HEK293 (cell line): ENCODE results near the gene SLITRK5.

ENCODE experiments used
- ATF2 ChIP-seq: fragments of 450-650 bp; formaldehyde crosslinking; IDR thresholded peaks from 2 replicates; pipeline ENCODE4 v1.5.1; 2016; ENCODE audit warnings: missing biosample characterization, missing genetic modification characterization, low read depth
- BCL6B ChIP-seq: fragments of 450-650 bp; formaldehyde crosslinking; IDR thresholded peaks from 2 replicates; pipeline ENCODE4 v1.5.1; 2017; ENCODE audit warnings: missing biosample characterization, missing genetic modification characterization
- GLIS2 ChIP-seq: fragments of 450-650 bp; formaldehyde crosslinking; IDR thresholded peaks from 2 replicates; pipeline ENCODE4 v1.5.1; 2016; ENCODE audit warnings: missing biosample characterization, missing genetic modification characterization
- IKZF3 ChIP-seq: fragments of 450-650 bp; IDR thresholded peaks from 2 replicates; pipeline ENCODE4 v1.5.0; 2018; ENCODE audit warnings: missing biosample characterization, mild to moderate bottlenecking, missing genetic modification characterization, moderate library complexity
- KLF9 ChIP-seq: fragments of 450-650 bp; formaldehyde crosslinking; IDR thresholded peaks from 2 replicates; pipeline ENCODE4 v1.5.1; 2016; ENCODE audit warnings: missing biosample characterization, missing genetic modification characterization, low read depth
- MEIS1 ChIP-seq: sonication (generic); formaldehyde crosslinking; IDR thresholded peaks from 2 replicates; pipeline ENCODE4 v1.8.1; 2022; ENCODE audit warnings: missing genetic modification reagents, mild to moderate bottlenecking, borderline replicate concordance
- SCRT1 ChIP-seq: fragments of 450-650 bp; formaldehyde crosslinking; IDR thresholded peaks from 2 replicates; pipeline ENCODE4 v1.5.1; 2016; ENCODE audit warnings: missing biosample characterization, missing genetic modification characterization, borderline replicate concordance
- SP2 ChIP-seq: fragments of 450-650 bp; formaldehyde crosslinking; IDR thresholded peaks from 2 replicates; pipeline ENCODE4 v1.5.1; 2016; ENCODE audit warnings: missing biosample characterization, missing genetic modification characterization
- TCF7L2 ChIP-seq: IDR thresholded peaks from 2 replicates; pipeline ENCODE4 v1.6.1; 2011; ENCODE audit warnings: low read depth, mild to moderate bottlenecking, inconsistent platforms, low read length, moderate library complexity, borderline replicate concordance
- TRIM28 ChIP-seq: IDR thresholded peaks from 2 replicates; pipeline ENCODE4 v1.6.1; 2011; ENCODE audit warnings: low read length, control low read depth, borderline replicate concordance
- TSHZ1 ChIP-seq: fragments of 450-650 bp; formaldehyde crosslinking; IDR thresholded peaks from 2 replicates; pipeline ENCODE4 v1.5.1; 2016; ENCODE audit warnings: missing biosample characterization, missing genetic modification characterization, borderline replicate concordance
- ZBTB10 ChIP-seq: fragments of 450-650 bp; formaldehyde crosslinking; IDR thresholded peaks from 2 replicates; pipeline ENCODE4 v1.5.1; 2016; ENCODE audit warnings: missing biosample characterization, missing genetic modification characterization
- ZBTB21 ChIP-seq: fragments of 450-650 bp; formaldehyde crosslinking; IDR thresholded peaks from 2 replicates; pipeline ENCODE4 v1.5.1; 2017; ENCODE audit warnings: missing biosample characterization, missing genetic modification characterization
- ZEB2 ChIP-seq: fragments of 450-650 bp; formaldehyde crosslinking; IDR thresholded peaks from 2 replicates; pipeline ENCODE4 v1.5.1; 2016; ENCODE audit warnings: missing biosample characterization, missing genetic modification characterization
- ZNF133 ChIP-seq: fragments of 450-650 bp; formaldehyde crosslinking; IDR thresholded peaks from 2 replicates; pipeline ENCODE4 v1.5.1; 2016; ENCODE audit warnings: missing biosample characterization, missing genetic modification characterization
- ZNF146 ChIP-seq: fragments of 450-650 bp; formaldehyde crosslinking; IDR thresholded peaks from 2 replicates; pipeline ENCODE4 v1.5.1; 2016; ENCODE audit warnings: missing biosample characterization, missing genetic modification characterization
- ZNF157 ChIP-seq: fragments of 450-650 bp; formaldehyde crosslinking; IDR thresholded peaks from 2 replicates; pipeline ENCODE4 v1.5.1; 2016; ENCODE audit warnings: missing biosample characterization, missing genetic modification characterization
- ZNF184 ChIP-seq: fragments of 450-650 bp; IDR thresholded peaks from 2 replicates; pipeline ENCODE4 v1.5.1; 2018; ENCODE audit warnings: missing biosample characterization, mild to moderate bottlenecking, missing genetic modification characterization
- ZNF26 ChIP-seq: fragments of 450-650 bp; formaldehyde crosslinking; IDR thresholded peaks from 2 replicates; pipeline ENCODE4 v1.5.1; 2016; ENCODE audit warnings: missing biosample characterization, missing genetic modification characterization
- ZNF292 ChIP-seq: fragments of 450-650 bp; formaldehyde crosslinking; IDR thresholded peaks from 2 replicates; pipeline ENCODE4 v1.5.1; 2016; ENCODE audit warnings: low read depth, missing biosample characterization, missing genetic modification characterization, borderline replicate concordance
- ZNF394 ChIP-seq: fragments of 450-650 bp; formaldehyde crosslinking; IDR thresholded peaks from 2 replicates; pipeline ENCODE4 v1.5.1; 2016; ENCODE audit warnings: missing biosample characterization, missing genetic modification characterization, mild to moderate bottlenecking, moderate library complexity, borderline replicate concordance
- ZNF423 ChIP-seq: fragments of 450-650 bp; formaldehyde crosslinking; IDR thresholded peaks from 2 replicates; pipeline ENCODE4 v1.5.1; 2016; ENCODE audit warnings: missing biosample characterization, missing genetic modification characterization
- ZNF449 ChIP-seq: fragments of 450-650 bp; formaldehyde crosslinking; IDR thresholded peaks from 2 replicates; pipeline ENCODE4 v1.5.1; 2017; ENCODE audit warnings: missing biosample characterization, mild to moderate bottlenecking, missing genetic modification characterization, moderate library complexity
- ZNF837 ChIP-seq: fragments of 450-650 bp; formaldehyde crosslinking; IDR thresholded peaks from 2 replicates; pipeline ENCODE4 v1.5.1; 2016; ENCODE audit warnings: missing biosample characterization, missing genetic modification characterization
- ZSCAN23 ChIP-seq: fragments of 450-650 bp; formaldehyde crosslinking; IDR thresholded peaks from 2 replicates; pipeline ENCODE4 v1.5.1; 2016; ENCODE audit warnings: missing biosample characterization, missing genetic modification characterization
- ZSCAN30 ChIP-seq: fragments of 450-650 bp; IDR thresholded peaks from 2 replicates; pipeline ENCODE4 v1.5.1; 2018; ENCODE audit warnings: missing biosample characterization, mild to moderate bottlenecking, missing genetic modification characterization, moderate library complexity

SLITRK5 gene

GRCh38 chr13:87671031-87671752 is at the start of gene SLITRK5 (continued):
- TF ChIP-seq ZBTB10, result no peak
- no peak for TF ChIP-seq ZNF26 (tag by site-specific recombination)
- TF ChIP-seq TRIM28, result peak; percentile 94
- peak; percentile 61; the same call in 1 of the 2 replicates for TF ChIP-seq IKZF3 (tag by site-specific recombination)
- TF ChIP-seq GLIS2 (tag by site-specific recombination), result peak; percentile 70
- no peak for TF ChIP-seq TCF7L2
- no peak for TF ChIP-seq ZNF157 (tag by site-specific recombination)
- peak; percentile 81 for TF ChIP-seq ZEB2 (tag by site-specific recombination)
- TF ChIP-seq ZNF292 (tag by site-specific recombination), result no peak
- no peak for TF ChIP-seq ZNF449 (tag by site-specific recombination)
- TF ChIP-seq TSHZ1 (tag by site-specific recombination), result no peak
- no peak for TF ChIP-seq ZNF837 (tag by site-specific recombination)
- TF ChIP-seq ZNF184 (tag by site-specific recombination), result no peak
- peak; percentile 81; the same call in 1 of the 2 replicates for TF ChIP-seq ZSCAN30 (tag by site-specific recombination)
- TF ChIP-seq SCRT1, result no peak
- TF ChIP-seq ZNF146 (tag by site-specific recombination), result no peak
- TF ChIP-seq ZSCAN23, result no peak
- TF ChIP-seq KLF9 (tag by site-specific recombination), result no peak
- TF ChIP-seq ZNF394 (tag by site-specific recombination), result no peak
- TF ChIP-seq BCL6B (tag by site-specific recombination), result no peak
- no peak for TF ChIP-seq ZNF133 (tag by site-specific recombination)
- TF ChIP-seq SP2 (tag by site-specific recombination), result no peak
- TF ChIP-seq ATF2, result no peak
- TF ChIP-seq ZBTB21 (tag by site-specific recombination), result no peak
- TF ChIP-seq MEIS1 (CRISPR knock-in tag), result no peak
- TF ChIP-seq ZNF423 (tag by site-specific recombination), result no peak
